GM12875 (cell line): Measurements from ENCODE around the gene MSANTD1.

Experiments used
- H3K4me3 ChIP-seq: one replicate; pipeline ENCODE4 v1.5.1; 2011; ENCODE audit warnings: low read depth, low read length, control low read depth
- TF ChIP-seq, protein P1 (sequence below): IDR thresholded peaks from 2 replicates; pipeline ENCODE4 v1.5.1; 2011; ENCODE audit warnings: low read depth, mild to moderate bottlenecking, control low read depth, inconsistent platforms, low read length, moderate library complexity, borderline replicate concordance; ENCODE audit not compliant: insufficient read depth

MSANTD1 gene

DNA sequence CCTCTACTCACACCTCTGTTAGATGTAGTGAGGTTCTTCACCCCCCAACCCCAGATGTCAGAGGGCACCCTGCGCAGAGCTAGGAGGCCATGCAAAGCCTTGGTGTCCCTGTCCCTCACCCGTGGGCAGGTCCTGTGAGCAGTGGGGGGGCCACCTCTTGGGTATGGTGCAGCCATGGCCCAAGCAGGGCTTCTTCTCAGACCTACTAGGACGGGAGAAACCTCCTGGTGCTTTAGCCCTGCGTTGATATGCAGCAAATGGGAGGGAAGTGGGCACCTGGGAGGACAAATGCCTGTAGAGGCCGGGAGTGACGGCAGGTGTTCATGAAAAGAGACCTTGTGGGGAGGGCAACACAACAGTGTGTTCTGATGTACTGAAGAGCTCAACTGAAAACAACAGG is 38.5 kb upstream of the MSANTD1 start:
- H3K4me3 ChIP-seq, result no peak overlapping the region
- TF ChIP-seq, protein P1, sequence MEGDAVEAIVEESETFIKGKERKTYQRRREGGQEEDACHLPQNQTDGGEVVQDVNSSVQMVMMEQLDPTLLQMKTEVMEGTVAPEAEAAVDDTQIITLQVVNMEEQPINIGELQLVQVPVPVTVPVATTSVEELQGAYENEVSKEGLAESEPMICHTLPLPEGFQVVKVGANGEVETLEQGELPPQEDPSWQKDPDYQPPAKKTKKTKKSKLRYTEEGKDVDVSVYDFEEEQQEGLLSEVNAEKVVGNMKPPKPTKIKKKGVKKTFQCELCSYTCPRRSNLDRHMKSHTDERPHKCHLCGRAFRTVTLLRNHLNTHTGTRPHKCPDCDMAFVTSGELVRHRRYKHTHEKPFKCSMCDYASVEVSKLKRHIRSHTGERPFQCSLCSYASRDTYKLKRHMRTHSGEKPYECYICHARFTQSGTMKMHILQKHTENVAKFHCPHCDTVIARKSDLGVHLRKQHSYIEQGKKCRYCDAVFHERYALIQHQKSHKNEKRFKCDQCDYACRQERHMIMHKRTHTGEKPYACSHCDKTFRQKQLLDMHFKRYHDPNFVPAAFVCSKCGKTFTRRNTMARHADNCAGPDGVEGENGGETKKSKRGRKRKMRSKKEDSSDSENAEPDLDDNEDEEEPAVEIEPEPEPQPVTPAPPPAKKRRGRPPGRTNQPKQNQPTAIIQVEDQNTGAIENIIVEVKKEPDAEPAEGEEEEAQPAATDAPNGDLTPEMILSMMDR, result no peak

DNA sequence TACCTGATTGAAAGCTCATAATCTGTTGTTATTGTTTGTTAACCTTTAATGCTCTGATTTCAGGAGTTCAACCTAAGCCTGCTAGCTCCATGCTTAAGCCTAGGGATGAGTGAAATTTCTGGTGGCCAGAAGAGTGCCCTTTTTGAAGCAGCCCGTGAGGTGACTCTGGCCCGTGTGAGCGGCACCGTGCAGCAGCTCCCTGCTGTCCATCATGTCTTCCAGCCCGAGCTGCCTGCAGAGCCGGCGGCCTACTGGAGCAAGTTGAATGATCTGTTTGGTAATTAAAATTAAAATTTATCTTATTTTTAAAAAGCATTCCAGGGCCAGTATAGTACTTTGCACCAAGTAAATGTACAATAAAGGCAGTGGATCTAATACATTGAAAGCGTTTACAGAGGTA is 37.1 kb upstream of the MSANTD1 start:
- no peak overlapping the region for H3K4me3 ChIP-seq
- TF ChIP-seq, protein P1, result no peak

DNA sequence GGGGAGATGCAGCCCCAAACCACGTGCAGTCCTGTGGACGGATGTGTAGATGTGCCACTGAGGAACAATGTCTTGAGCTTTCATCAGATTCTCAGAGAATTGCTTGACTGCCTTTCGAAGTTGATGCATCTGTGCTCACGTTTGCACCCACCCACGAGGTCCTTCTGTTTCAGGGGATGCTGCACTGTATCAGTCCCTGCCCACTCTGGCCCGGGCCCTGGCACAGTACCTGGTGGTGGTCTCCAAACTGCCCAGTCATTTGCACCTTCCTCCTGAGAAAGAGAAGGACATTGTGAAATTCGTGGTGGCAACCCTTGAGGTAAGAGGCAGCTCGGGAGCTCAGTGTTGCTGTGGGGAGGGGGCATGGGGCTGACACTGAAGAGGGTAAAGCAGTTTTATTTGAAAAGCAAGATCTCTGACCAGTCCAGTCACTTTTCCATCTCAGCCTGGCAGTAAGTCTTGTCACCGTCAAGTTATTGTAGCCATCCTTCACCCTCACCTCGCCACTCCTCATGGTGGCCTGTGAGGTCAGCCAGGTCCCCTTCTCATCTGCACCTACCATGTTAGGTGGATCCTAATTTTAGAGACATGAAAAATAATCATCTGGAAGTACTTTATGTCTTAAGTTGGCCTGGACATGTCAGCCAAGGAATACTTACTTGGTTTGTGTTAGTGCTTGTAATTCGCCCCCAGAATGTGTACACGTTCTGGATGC is 36.4 kb upstream of the MSANTD1 start:
- TF ChIP-seq, protein P1, result no peak
- no peak overlapping the region for H3K4me3 ChIP-seq

DNA sequence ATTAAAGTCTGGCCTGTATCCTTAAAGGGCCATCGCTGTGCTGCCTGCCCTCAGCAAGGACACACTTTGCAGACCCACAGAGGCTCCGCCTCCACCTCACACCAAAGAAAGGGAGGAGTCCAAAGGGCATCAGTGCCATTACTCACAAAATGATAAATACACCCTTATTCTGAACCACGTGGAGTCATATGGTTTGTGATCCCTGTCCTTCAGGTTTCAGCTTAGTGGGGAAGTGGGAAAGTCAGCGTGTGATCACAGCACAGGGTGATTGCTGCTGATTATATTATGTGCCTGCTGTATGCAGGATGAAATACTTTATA is 35.9 kb upstream of the MSANTD1 start:
- no peak overlapping the region for H3K4me3 ChIP-seq
- TF ChIP-seq, protein P1, result no peak

DNA sequence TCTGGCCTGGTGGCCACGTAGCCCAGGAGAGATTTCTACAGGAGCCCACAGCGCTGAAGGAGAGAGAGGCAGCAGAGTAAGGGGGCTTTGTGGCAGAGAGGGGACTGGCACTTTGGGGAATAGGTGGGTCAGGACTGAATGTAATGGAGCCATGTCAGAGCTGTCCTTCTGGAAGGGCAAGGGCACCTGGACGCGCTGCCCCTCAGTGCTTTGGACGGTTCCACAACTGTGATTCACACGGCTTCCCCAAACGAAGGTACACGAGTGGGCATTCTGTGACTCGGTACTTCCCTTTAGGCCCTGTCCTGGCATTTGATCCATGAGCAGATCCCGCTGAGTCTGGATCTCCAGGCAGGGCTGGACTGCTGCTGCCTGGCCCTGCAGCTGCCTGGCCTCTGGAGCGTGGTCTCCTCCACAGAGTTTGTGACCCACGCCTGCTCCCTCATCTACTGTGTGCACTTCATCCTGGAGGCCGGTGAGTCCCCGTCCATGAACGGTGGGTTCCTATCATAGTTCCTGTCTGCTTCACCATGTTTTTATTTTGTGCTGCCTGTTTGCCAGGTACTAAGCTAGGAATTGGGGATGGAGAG is 35.2 kb upstream of the MSANTD1 start:
- H3K4me3 ChIP-seq, result no peak overlapping the region
- TF ChIP-seq, protein P1, result no peak

DNA sequence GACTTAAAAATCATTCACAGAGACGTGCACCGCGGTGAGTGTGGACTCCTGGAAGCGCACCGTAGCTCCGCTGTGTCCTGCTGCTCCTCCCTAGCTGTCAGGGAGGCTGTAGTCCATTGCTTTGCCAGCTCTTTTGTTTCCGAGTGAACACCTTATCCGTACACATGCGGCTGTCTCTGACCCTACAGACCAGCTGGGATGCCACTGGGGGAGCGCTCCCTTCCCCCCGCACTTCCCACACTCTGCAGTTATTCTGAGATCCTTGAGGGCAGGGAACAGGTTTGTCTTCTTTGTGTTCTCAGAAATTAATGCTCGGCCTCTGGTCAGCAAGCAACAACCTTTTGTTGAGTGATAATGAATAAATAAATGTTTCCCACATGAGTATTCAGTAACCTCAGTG is 33.7 kb upstream of the MSANTD1 start:
- TF ChIP-seq, protein P1, result no peak
- H3K4me3 ChIP-seq, result no peak overlapping the region

DNA sequence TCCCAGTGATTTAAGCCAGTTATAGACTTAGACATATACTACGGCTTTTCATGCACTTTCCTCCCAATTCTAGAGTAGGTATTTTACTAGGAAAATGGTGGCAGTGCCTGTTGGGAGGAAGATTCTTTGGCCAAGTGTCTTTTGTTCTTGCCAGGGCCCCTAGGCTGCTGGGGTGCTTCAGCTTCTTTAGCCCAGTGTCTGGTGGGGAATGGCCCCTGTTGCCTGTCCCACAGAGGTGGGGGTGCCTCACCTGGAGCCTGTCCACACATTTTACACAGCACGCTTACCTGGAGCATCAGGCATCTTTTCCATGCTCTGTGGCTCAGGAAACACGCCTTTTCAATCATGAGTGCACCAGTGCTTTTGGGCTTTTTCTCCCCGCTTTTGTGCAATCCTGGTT is 33.2 kb upstream of the MSANTD1 start:
- H3K4me3 ChIP-seq, result no peak overlapping the region
- TF ChIP-seq, protein P1, result no peak
